ENCODE results near the gene PLXND1.

DNA sequence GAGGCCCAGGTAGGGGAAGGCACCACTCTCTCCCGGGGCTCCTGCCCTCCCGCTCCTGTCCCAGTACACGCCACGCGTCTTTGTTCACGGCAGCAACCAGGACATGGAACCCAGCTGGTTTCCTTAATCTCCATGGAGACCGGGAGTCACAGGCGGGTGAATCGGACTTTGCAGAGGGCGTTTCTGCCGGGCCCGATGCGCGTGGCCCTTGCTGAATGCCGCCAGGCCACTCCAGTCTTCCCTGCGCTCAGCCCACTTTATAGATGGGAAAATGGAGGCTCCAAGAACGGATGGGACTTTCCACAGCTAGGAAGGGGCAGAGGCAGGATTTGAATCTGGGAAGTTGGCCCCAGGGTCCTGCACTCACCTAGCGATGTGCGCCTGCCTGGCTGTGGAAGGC lies 7.4 kb downstream of the PLXND1 start:
- TF ChIP-seq, protein P1, sequence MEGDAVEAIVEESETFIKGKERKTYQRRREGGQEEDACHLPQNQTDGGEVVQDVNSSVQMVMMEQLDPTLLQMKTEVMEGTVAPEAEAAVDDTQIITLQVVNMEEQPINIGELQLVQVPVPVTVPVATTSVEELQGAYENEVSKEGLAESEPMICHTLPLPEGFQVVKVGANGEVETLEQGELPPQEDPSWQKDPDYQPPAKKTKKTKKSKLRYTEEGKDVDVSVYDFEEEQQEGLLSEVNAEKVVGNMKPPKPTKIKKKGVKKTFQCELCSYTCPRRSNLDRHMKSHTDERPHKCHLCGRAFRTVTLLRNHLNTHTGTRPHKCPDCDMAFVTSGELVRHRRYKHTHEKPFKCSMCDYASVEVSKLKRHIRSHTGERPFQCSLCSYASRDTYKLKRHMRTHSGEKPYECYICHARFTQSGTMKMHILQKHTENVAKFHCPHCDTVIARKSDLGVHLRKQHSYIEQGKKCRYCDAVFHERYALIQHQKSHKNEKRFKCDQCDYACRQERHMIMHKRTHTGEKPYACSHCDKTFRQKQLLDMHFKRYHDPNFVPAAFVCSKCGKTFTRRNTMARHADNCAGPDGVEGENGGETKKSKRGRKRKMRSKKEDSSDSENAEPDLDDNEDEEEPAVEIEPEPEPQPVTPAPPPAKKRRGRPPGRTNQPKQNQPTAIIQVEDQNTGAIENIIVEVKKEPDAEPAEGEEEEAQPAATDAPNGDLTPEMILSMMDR (IDR thresholded peaks at IDR 0.05), result no peak
- TF ChIP-seq POLR2A (IDR thresholded peaks at IDR 0.05), result no peak

Data from lower leg skin (tissue), 3 donors.